Testis (tissue), 2 donors: Measurements from ENCODE around the gene ODR4.
"Not testable (repeated sequence)": the region's sequence is repeated elsewhere in the genome, so short reads cannot be mapped to it uniquely, and the experiment has no call there.

Source experiments
- POLR2A ChIP-seq: fragments of 450-650 bp; IDR thresholded peaks from one replicate; pipeline ENCODE4 v1.6.1; 2017; ENCODE audit warnings: antibody characterized with exemption, mild to moderate bottlenecking, moderate library complexity
- TF ChIP-seq, protein P1 (sequence below), 3 experiments: fragments of 450-650 bp in 2 of 3; fragments of 200-600 bp in 1 of 3; sonication (generic) in 1 of 3; IDR thresholded peaks; one replicate each; pipeline ENCODE4 v1.5.1; 2016 to 2019; ENCODE audit warnings: antibody characterized with exemption in 3 of 3, mild to moderate bottlenecking in 2 of 3, moderate library complexity in 1 of 3

DNA sequence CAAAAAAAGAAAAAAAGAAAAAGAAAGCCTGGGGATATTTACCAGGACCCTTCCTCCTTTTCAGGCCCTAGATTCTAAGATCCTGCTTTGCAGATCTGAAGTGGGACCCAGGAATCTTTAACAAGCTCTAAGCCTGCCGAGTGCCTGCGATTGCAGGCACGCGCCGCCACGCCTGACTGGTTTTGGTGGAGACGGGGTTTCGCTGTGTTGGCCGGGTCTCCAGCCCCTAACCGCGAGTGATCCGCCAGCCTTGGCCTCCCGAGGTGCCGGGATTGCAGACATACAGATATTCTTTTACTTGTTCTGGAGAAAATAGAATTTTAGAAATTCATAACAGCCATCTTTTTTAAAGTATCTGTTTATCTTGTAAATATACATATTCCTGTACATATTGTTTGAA, 83.5 kb downstream of the ODR4 start:
- TF ChIP-seq POLR2A: not testable (repeated sequence)
- TF ChIP-seq, protein P1, sequence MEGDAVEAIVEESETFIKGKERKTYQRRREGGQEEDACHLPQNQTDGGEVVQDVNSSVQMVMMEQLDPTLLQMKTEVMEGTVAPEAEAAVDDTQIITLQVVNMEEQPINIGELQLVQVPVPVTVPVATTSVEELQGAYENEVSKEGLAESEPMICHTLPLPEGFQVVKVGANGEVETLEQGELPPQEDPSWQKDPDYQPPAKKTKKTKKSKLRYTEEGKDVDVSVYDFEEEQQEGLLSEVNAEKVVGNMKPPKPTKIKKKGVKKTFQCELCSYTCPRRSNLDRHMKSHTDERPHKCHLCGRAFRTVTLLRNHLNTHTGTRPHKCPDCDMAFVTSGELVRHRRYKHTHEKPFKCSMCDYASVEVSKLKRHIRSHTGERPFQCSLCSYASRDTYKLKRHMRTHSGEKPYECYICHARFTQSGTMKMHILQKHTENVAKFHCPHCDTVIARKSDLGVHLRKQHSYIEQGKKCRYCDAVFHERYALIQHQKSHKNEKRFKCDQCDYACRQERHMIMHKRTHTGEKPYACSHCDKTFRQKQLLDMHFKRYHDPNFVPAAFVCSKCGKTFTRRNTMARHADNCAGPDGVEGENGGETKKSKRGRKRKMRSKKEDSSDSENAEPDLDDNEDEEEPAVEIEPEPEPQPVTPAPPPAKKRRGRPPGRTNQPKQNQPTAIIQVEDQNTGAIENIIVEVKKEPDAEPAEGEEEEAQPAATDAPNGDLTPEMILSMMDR (IDR thresholded peaks at IDR 0.05): not testable (repeated sequence)
